ENCODE data around the gene ATG9A. TPM values are rescaled to one million over a fixed set of nuclear protein-coding genes. Genes with fewer than 3 reads are reported as not detected.

ATG9A gene
- total and polyA plus RNA-seq, 7 donors, result 7.6 to 40.6 (median 29.6) TPM

- WGBS, 2 donors, result 95% methylated on average over 18 of the region's 18 CpGs
- intact Hi-C loops (cut with DNase I), result loop anchor here (1.0 to 10.0 kb wide), 6 partner anchors 9 to 165 kb away; partner anchors contain the start of genes ANKZF1, ATG9A, CNPPD1 and DNAJB2
- Histone ChIP-seq H3K4me1 (peaks cover 0 to 37% (median 32%) of the 10 kb centered on the region in 4 donors), H3K4me3 (no peak overlapping the region), H3K9me3 (no peaks in the 10 kb centered on the region), H3K36me3 (peaks cover 47 to 58% (median 55%) of the 10 kb centered on the region in 4 donors), H3K27me3 (no peaks in the 10 kb centered on the region), H3K27ac (peak overlapping the region; percentile 84 to 98 (median 96))
- no peak for DNase-seq
- TF ChIP-seq EP300 (IDR thresholded peaks at IDR 0.05) (no peak), POLR2AphosphoS5 (IDR thresholded peaks at IDR 0.05) (no peak), CTCF (IDR thresholded peaks at IDR 0.05) (no peak), POLR2A (IDR thresholded peaks at IDR 0.05) (no peak)
These were observed 9.5 kb downstream of the ATG9A start for GRCh38 chr2:219219784-219220532.

GRCh38 chr2:219218732-219219701 lies 10.4 kb downstream of the ATG9A start, which contains the start of gene ABCB6:
Gene ABCB6 (minus strand): TSS chr2:219218958. CDS start chr2:219218673, 285 bp downstream.
- WGBS, 2 donors, result 15 to 24% methylated on average over 71 of the region's 71 CpGs
- no peaks in the 10 kb centered on the region for H3K9me3 ChIP-seq
- peak; percentile 60 to 90 (median 84) for TF ChIP-seq POLR2AphosphoS5 (IDR thresholded peaks at IDR 0.05)
- peak in 1 of 2 donors; percentile 47 for TF ChIP-seq POLR2A (IDR thresholded peaks at IDR 0.05)
- no peak for TF ChIP-seq CTCF (IDR thresholded peaks at IDR 0.05)
- peaks cover 38 to 56% (median 55%) of the 10 kb centered on the region in 4 donors for H3K36me3 ChIP-seq
- H3K27ac ChIP-seq, result peak within 1 kb of the TSS; percentile 84 to 98 (median 96)
- no peaks in the 10 kb centered on the region for H3K27me3 ChIP-seq
- peak within 1 kb of the TSS; percentile 41 to 62 (median 54) for H3K4me3 ChIP-seq
- H3K4me1 ChIP-seq, result peaks cover 0 to 37% (median 32%) of the 10 kb centered on the region in 4 donors
- peak; percentile 99 for DNase-seq
- intact Hi-C loops (cut with DNase I), result loop anchor here (1.0 to 5.0 kb wide), 5 partner anchors 10 to 58 kb away; partner anchors contain the start of genes ANKZF1, ATG9A, CNPPD1 and DNAJB2

GRCh38 chr2:219218217-219218731 lies 11.2 kb downstream of the ATG9A start:
- H3K36me3 ChIP-seq, result peaks cover 32 to 56% (median 52%) of the 10 kb centered on the region in 4 donors
- peak; percentile 90 for DNase-seq
- H3K27me3 ChIP-seq, result no peaks in the 10 kb centered on the region
- peaks cover 0 to 37% (median 32%) of the 10 kb centered on the region in 4 donors for H3K4me1 ChIP-seq
- peak overlapping the region; percentile 84 to 98 (median 96) for H3K27ac ChIP-seq
- peak overlapping the region; percentile 41 to 62 (median 54) for H3K4me3 ChIP-seq
- TF ChIP-seq POLR2A (IDR thresholded peaks at IDR 0.05), result peak in 1 of 2 donors; percentile 34
- peak in 1 of 4 donors; percentile 12 for TF ChIP-seq EP300 (IDR thresholded peaks at IDR 0.05)
- TF ChIP-seq POLR2AphosphoS5 (IDR thresholded peaks at IDR 0.05), result peak in 2 of 4 donors; percentile 22 to 56
- TF ChIP-seq CTCF (IDR thresholded peaks at IDR 0.05), result no peak
- WGBS, 2 donors, result 0 to 2% methylated on average over 37 of the region's 37 CpGs
- H3K9me3 ChIP-seq, result no peaks in the 10 kb centered on the region
- intact Hi-C loops (cut with DNase I), result loop anchor here (2.0 to 5.0 kb wide), 4 partner anchors 34 to 59 kb away; partner anchors contain the start of genes CNPPD1, DNAJB2, NHEJ1 and TUBA4A

- Histone ChIP-seq H3K4me1 (peaks cover 0 to 37% (median 32%) of the 10 kb centered on the region in 4 donors), H3K27me3 (no peaks in the 10 kb centered on the region), H3K4me3 (no peak overlapping the region), H3K36me3 (peaks cover 22 to 51% (median 49%) of the 10 kb centered on the region in 4 donors), H3K27ac (peak overlapping the region; percentile 84 to 98 (median 96)), H3K9me3 (no peaks in the 10 kb centered on the region)
- intact Hi-C loops (cut with DNase I), result loop anchor here (5.0 kb wide), 2 partner anchors 36 to 61 kb away; partner anchors contain the start of genes DNAJB2, TUBA4A and TUBA4B
- no peak for DNase-seq
- TF ChIP-seq CTCF (IDR thresholded peaks at IDR 0.05), result no peak
- TF ChIP-seq POLR2A (IDR thresholded peaks at IDR 0.05), result no peak
- TF ChIP-seq EP300 (IDR thresholded peaks at IDR 0.05), result no peak
- no peak for TF ChIP-seq POLR2AphosphoS5 (IDR thresholded peaks at IDR 0.05)
- 89 to 91% methylated on average over 6 of the region's 6 CpGs for WGBS, 2 donors
These were observed 12.9 kb downstream of the ATG9A start for GRCh38 chr2:219216535-219216915.

Measured in sigmoid colon (tissue), 7 donors.